Hepatic stellate cell (primary cell): Measurements from ENCODE around the gene NLGN1.
"Not testable (repeated sequence)": the region's sequence is repeated elsewhere in the genome, so short reads cannot be mapped to it uniquely, and the experiment has no call there.

Experiments used
- DNase-seq: peaks from one replicate; pipeline ENCODE4 v3.0.0; 2011; ENCODE audit warnings: low spot score

The NLGN1 gene

DNA sequence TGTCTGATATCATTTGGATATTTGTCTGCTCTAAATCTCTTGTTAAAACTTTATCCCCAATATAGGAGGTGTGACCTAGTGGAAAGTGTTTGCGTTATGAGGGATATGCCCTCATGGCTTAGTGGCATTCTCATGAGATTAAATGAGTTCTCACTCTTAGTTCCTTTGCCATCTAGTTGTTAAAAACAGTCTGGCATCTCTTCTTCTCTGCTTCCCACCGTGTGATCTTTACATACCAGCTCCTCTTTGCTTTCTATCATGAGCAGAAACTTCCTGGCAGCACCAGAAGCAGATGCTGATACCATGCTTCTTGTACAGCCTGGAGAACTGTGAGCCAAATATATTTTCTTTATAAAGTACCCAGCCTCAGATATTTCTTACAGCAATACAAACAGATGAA lies 33.0 kb downstream of the NLGN1 start:
- no peak for DNase-seq

DNA sequence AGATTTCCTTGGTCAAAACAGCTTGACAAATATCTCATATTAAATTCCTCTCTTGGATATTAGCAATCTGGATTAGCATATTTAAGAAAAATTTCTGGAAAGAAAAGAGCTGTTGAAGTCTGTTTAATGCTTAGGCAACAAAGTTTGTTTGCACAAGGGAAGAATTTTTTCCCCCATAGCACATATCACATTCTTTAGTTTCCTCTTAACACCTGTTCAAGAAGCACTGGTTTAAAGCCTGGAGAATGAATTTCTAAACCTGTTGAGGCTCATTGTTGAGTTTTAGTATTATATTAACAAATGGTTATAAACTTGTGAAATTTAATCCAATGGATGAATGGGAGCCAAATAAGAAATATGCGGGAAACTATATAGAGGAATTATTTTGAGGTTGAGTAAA lies 41.5 kb downstream of the NLGN1 start:
- no peak for DNase-seq

DNA sequence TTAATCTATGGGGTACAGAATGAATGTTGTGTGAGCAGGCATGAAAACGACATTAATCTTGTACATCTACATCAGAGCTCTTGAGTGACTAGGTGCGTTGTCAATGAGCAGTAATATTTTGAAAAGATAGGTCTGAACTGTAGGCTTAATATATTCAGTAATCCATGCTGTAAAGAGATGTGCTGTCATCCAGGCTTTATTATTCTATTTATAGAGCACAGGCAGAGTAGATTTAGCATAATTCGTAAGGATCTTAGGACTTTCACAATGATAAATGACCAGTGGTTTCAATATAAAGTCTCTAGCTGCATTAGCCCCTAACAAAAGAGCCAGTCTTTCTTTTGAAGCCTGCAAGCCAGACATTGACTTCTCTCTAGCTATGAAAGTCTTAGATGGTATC lies 43.0 kb downstream of the NLGN1 start:
- no peak for DNase-seq

DNA sequence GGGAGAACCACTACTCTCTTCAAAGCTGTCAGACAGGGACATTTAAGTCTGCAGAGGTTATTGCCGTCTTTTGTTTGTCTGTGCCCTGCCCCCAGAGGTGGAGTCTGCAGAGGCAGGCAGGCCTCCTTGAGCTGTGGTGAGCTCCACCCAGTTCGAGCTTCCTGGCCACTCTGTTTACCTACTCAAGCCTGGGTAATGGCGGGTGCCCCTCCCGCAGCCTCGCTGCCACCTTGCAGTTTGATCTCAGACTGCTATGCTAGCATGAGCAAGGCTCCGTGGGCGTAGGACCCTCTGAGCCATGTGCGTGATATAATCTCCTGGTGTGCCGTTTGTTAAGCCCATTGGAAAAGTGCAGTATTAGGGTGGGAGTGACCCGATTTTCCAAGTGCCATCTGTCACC lies 54.0 kb downstream of the NLGN1 start:
- not testable (repeated sequence) for DNase-seq

DNA sequence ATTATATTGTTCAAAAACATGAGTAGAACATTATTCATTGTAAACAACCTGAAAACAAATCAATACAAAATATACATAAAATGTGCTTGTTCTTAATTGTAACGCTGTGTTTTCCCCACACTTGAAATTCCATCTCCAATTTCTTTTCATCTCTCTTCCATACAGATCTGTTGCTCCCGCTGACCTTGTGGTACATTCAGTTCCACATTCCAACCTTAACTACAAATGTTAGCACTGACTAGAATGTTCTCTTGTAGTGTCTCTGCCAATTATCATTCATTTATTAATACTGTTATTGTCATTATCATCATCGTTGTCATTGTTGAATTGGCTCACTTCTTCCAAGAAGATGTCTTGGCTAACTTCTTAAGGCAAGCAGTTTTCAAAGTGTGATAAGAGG lies 65.7 kb downstream of the NLGN1 start:
- DNase-seq = no peak

DNA sequence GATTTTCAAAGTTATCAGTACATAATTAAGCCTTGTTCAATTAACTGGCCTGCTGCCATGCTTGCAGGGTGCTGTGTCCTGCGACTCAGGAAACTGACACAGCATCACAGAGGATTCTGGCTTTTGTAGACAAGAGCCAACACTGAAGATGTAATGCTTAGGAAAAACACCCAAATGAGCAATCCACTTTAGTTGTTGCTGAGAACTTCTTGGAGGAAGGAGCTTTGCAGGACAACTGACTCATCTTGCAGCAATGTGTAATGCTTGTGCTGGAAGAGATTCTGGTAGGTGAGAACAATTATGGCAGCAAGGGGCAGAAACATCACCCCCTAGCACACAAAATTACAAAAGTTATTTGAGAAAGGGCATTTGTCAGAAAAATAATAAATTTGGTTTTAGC lies 67.6 kb downstream of the NLGN1 start:
- DNase-seq = peak; percentile 12

DNA sequence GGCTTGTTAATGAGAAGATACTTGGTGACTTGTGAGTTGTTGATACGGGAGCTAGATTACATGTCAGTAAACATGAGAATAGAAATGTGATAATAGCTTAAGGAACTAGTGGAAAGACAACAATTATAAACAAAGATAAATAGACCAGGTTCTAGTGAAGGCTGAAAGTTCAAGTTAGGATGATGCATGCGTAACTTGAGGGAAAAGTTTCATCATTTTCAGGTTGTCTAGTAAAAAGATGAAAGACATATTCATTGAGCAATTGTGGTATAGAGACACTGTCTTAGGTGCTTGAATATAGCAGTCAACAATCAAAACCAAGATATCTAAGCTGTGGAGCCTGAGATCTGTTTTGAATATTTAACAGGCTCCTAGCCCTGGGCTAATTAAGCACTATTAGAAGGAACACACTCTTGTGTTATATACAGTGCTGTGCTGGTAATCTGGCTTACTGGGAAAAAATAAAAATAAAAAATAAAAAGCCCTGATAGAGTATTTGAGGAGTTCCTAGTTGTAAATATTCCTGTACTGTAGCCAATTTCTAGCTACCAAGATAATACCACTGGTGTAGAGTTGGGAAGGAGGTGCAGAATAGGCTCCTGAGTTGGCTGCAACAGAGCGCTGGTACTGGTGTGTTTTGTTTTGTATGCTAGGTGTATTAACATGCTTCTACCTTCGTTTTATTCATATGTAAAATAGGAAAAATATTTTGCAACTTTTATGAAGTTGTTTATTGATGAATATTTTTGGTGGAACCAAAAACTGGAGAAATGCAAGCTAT lies 68.5 kb downstream of the NLGN1 start:
- no peak for DNase-seq

DNA sequence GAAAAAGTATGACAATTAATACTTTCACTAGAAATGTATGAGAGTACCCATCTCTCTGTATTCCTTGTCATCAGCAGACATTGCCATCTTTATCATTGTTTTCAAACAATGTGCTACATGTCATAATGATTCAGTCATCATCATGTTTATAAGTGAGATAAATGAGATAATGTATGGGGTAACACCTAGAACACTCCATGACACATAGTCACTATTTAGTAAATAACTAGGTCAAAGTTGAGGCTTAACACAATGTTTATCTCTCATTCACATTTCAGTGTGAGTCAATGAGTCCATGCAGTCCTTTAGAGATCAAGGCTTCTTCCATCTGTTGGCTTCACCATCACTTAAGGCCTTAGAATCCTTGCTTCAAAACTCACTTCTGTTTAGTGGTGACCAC lies 70.0 kb downstream of the NLGN1 start:
- no peak for DNase-seq

DNA sequence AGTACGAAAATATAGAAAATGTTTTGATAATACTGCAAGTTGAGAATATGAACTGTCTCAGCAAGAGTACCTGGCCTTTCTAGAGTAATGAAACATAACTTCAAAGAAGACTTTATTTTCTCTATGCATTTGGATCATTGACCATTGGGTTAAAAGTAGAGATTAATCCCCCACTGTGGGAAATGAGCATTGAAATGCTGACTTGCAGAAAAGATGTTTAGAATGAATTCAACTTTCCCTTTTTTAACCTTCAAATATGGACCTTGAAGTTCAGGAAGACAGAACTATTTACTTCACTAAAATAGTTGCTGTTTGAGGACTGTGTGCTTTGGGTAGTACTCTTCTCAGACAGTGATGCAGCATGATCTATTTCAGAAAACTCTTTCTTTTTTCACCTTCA lies 75.7 kb downstream of the NLGN1 start:
- no peak for DNase-seq

DNA sequence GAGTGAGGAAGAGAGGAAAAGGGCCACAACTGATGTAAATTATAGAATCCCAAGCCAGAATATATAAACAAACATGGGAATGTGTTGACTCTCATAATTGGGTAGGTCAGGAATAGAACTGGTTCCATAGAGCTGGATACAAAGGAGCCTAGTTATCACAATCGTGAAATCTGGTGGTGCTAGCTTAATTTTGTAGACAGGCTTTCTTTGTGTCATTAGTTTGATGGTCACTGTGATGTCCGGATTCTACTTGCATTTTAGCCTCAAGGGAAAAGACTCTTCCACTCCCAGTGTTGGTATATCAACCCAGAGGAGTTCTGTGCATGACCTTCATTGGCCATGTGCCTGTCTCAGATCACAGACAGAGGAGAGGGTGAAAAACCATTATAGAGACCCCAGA lies 81.8 kb downstream of the NLGN1 start:
- no peak for DNase-seq

DNA sequence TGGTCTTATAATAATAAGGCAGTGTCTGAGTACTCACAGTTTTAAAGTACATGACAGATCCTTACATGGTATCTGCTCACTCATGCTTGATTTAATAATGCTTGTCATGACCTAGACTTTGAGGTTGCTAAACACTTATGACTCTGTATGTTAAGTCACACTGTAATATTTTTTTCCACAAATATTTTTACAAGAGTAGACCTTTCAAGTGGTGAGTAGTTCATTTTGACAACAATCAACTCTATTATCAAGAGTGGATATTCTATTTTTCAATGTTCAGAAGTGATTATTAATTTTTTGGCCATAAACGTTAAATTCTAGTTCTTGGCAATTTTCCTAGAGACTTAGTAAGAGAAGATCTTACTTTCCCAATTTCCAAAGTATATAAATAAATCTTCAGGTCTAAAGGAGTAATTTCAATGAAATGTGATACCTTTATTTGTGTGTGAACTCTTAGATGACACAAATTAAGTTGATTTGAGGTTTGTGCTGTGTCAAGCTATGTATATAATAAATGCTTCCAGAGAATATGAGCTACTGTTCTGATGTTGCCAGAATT lies 104.5 kb downstream of the NLGN1 start:
- no peak for DNase-seq

DNA sequence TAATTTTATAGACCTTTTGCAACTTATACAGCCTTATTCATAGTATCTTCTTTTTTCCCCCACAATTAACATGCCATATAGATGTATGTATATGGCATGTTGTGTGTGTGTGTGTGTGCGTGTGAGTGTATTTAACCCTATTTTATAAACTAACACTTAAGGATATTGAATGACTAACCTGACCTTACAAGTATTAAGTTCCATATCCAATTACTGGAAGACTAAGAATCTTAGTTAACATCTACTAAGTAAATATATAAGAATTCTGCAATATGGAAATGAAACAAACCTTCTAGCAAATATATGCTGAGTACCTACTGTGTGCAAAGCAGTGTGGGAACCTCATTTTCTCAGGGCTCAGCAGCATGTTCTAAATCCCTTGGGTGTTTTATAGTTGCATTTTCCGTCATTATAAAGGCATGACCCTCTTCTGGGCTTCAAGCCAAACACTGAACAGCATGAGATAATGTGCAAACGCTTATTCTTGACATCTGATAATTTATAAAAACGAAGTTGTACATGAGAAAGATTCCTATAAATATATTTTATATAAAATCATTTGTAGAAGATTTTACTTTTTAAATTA lies 105.5 kb downstream of the NLGN1 start:
- DNase-seq = no peak

DNA sequence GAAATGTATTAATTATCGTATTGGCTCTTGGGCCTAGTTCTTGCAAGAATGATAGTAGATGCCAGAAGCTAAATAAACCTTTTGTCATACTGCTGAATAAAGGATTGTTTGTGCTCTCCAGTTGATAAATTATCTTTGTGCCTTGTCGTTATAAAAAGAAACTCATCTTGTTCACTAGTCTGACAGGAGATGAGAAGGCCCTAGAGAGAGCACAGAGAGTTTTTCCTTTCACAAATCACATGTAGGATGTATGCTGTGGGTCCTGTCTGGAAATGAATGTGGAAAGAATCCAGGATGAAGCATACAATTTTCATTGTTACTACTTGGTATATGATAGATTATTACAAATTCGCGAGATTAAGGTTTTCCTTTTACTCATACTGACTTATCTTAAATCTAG lies 113.0 kb downstream of the NLGN1 start:
- DNase-seq = no peak

DNA sequence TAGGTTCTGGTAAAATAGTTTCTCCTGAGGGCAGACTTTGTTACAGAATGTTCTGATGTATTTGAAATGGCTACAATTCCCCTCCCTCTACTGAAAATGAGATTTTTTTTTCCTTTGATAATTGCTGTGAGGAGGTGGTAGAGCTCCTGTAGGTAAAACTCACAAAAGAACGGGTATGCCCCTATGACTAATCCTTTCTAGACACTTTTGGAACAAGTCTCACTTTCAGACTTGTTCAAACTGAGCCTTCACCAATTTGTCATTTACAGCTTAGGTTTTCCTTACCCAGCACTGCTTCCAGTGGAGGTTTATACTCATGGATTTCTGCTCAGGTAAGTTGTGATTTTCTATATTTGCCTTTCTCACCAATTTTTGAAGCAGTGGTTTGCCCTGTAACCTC lies 115.6 kb downstream of the NLGN1 start:
- no peak for DNase-seq

DNA sequence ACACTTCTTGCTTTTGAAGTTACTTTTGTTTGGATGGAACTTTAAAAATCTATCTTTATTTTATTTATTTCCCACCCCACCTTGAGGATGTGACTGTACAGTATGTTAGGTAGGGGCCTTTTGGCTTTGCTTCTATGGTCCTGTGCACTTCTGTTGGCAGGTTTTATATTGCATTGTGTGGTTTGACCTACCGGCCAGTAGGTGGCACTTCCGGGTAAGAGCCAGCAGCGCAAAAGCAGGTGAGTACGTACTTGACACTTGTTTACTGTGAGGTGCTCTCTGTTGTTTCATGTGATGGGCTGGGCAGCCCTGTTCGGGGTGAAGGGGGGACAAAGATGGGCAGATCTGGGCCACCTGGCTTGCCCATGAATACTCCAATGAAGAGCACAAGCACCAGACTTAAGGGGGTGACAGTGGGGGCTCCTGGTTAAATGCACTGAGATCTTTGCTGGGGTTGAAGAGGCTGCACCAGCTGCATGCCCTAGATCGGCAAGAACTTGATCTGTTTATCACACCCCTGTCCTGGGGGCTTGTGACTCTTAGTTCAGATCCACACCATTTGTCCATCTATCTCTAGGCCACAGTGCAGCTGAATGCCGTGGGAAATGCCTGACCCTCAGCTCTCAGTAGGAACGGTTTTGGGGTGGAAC lies 131.6 kb downstream of the NLGN1 start:
- DNase-seq = no peak

DNA sequence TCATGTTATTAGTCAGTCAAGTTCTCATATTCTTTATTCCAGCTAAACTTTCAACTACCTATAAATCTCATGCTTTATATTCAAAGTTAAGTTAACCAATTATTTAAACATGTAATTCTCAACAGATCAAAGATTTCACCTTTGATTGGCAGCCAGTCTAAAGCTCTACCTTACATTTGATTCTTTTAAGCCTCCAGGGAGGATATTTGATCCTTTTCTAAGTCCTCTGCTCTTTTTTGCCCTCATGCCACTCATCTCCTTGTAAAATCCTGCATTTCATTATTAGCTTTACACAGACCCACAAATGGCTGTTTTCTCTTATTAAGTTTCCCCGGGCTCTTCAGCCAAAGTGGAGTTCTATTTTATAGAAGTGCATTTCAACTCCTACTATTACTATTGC lies 134.1 kb downstream of the NLGN1 start:
- no peak for DNase-seq

DNA sequence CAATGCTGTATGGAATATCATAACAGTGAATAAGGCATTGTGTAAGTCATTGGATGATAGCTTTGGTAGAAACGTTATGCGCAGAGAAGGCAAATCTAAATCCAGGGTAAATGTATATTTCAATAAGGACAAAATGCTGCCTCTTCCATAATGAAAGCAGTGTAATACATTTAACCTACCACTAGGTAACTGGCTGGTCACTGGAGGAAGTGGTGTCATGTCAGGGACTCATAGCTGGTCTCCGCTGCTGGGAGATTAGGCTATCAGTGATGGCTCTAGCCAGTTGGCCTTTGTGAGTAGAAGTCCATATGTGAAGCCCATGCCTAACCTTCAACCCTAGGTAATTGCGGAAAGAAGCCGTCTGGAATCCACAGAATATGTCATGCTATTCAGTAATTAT lies 140.9 kb downstream of the NLGN1 start:
- DNase-seq = no peak

DNA sequence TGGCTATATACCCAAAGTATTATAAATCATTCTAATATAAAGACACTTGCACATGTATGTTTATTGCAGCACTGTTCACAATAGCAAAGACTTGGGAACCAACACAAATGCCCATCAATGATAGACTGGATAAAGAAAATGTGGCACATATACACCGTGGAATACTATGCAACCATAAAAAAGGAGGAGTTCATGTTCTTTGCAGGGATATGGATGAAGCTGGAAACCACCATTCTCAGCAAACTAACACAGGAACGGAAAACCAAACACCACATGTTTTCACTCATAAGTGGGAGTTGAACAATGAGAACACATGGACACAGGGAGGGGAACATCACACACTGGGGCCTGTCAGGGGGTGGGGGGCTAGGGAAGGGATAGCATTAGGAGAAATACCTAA lies 148.0 kb downstream of the NLGN1 start:
- not testable (repeated sequence) for DNase-seq

DNA sequence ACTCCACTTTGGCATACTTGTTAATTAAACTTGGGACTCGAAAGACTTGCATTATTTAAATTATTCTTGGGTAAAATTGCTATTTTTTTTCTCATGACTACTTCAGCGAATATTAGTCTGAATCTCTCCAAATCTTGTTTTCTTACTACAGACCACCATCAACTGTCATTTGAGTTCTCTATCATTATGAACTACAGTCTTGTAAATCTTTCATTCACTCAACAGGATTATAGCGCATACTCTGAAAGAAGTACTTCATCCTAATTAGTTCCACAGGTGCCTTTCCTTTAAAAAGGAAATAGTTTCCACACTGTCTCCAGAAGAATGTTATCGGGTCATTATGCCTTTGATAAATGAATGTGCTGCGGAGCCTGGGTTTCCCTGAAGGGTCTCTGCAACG lies 149.5 kb downstream of the NLGN1 start:
- no peak for DNase-seq

DNA sequence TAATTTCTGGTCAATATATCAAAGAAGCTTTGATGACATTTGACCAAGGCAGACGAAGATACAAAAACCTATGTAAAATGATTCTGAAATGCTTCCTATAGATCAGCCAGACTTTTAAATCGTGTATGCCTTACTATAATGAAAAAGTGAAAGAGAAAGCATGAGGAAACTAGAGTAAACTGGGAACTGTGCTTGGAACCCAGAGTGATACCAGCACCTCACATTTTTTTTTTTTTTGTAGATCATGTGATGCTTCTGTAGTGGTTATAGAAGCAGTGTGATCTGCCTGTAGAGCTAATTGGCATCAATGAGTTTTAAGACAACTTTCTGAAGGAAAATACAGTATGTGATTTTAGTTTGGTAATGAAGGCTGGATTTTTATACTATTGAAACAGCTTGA lies 150.7 kb downstream of the NLGN1 start:
- DNase-seq = no peak

DNA sequence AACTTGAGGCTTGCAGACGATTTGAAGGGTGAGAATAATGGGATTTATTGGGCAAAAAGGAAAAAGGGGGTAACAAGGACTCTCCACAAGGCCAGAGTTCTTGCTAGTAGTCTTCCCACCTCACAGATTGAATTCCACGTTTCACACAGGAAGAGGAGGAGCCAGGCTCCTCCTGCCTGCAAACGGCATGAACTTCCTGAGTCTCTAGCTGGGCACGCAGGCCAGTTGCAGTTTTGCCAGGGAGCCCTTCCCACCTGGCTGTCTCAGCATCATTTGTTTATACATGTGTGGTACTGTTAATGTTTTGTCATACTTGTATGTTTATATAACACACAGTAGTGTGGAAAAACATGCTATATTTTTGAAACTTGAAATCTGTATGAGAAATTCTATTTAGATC lies 155.0 kb downstream of the NLGN1 start:
- DNase-seq = no peak

DNA sequence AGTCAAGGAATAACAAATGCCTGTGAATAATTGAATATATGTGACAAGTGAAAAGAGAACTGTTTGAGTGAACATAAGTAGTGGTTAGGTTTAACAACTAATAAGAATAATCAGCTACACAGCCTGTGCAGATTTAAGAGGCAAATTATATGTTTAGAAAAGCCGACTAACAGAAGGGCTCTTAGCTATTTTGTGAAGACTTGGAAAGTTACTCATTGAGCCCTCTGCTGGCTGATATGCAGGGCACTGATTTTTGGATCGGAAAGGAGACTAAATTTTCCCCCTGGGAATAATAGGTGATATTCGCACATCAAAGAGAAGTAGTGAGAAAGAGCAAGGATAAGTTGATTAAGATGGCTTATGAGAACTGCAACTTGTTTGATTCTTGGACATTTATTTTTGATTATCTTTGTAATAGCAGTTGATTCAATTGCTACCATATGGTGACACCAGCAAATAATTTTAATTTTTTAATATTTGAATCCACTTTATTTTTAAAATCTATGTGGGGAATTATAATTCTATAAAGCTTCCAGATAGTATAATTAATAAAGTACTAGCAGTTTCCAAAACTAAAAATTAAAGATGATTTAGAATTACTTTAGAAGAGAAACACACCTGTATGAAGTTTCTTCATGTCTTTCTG lies 156.2 kb downstream of the NLGN1 start:
- peak; percentile 12 for DNase-seq

DNA sequence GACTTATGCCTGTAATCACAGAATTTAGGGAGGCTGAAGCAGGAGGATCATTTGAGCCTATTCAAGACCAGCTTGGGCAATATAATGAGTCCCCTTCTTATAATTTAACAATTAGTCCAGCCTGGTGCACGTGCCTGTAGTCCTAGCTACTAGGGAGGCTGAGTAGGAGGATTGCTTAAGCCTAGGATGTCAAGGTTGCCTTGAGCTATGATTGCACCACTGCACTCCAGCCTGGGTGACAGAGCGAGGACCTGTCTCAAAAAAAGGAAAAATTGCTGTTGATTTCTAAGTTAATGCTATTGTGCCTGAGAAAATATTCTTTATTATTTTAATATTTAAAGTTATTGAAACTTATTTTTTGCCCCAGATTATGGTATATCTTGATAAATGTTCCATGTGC lies 159.0 kb downstream of the NLGN1 start:
- no peak for DNase-seq
